ENCODE data around the gene PDLIM7. TPM values are rescaled to one million over a fixed set of nuclear protein-coding genes. Genes with fewer than 3 reads are reported as not detected.

Gene PDLIM7
- total RNA-seq, 1 donor from 2014 or later = 38.7 TPM

DNA sequence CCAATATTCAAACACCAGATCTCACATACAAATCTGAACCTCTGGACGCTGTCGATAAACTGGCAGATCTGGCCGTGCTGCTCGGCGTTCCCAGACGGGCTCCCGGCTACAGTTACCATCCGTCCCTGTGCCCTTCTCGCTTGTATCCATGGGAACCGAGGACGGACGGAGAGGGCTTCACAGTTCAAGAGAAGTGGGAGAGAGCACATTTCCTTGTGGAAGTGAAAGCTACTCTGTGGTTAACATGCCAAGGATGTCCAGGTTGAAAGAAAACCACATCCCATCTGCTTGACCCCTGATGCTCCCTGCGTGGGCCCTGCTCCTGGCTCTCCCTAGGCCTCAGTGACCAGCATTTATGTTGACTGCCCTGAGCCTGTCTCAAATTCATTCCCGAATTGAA is 17.6 kb downstream of the PDLIM7 start:
- Histone ChIP-seq H3K9me3 (ENCODE audit: low read depth) (no peaks in the 10 kb centered on the region), H3K27me3 (no peaks in the 10 kb centered on the region), H3K27ac (peak overlapping the region; percentile 53), H2AFZ (replicated peaks) (no peak overlapping the region), H4K20me1 (ENCODE audit: low read depth) (peaks cover 9% of the 10 kb centered on the region), H3K79me2 (ENCODE audit: low read depth) (no peaks in the 10 kb centered on the region), H3K9ac (no peak overlapping the region), H3K4me2 (no peak overlapping the region), H3K36me3 (no peaks in the 10 kb centered on the region), H3K4me1 (no peaks in the 10 kb centered on the region), H3K4me3 (no peak overlapping the region), H3F3A (ENCODE audit: low read depth) (peaks cover 20% of the 10 kb centered on the region)
- no peak overlapping the region for H3K4me3 Mint-ChIP-seq
- peaks cover 20% of the 10 kb centered on the region for H3K36me3 Mint-ChIP-seq
- DNase-seq (ENCODE audit: low spot score) = no peak
- peaks cover 40% of the 10 kb centered on the region for H3K4me1 Mint-ChIP-seq
- H3K27me3 Mint-ChIP-seq (ENCODE audit: insufficient read depth, low read depth) = peaks cover 10% of the 10 kb centered on the region
- peak overlapping the region; percentile 89 for H3K27ac Mint-ChIP-seq
- no peak for TF ChIP-seq EZH2phosphoT487 (IDR thresholded peaks at IDR 0.05)
- TF ChIP-seq, protein P1, sequence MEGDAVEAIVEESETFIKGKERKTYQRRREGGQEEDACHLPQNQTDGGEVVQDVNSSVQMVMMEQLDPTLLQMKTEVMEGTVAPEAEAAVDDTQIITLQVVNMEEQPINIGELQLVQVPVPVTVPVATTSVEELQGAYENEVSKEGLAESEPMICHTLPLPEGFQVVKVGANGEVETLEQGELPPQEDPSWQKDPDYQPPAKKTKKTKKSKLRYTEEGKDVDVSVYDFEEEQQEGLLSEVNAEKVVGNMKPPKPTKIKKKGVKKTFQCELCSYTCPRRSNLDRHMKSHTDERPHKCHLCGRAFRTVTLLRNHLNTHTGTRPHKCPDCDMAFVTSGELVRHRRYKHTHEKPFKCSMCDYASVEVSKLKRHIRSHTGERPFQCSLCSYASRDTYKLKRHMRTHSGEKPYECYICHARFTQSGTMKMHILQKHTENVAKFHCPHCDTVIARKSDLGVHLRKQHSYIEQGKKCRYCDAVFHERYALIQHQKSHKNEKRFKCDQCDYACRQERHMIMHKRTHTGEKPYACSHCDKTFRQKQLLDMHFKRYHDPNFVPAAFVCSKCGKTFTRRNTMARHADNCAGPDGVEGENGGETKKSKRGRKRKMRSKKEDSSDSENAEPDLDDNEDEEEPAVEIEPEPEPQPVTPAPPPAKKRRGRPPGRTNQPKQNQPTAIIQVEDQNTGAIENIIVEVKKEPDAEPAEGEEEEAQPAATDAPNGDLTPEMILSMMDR (IDR thresholded peaks at IDR 0.05) = no peak
- TF ChIP-seq EZH2 (IDR thresholded peaks at IDR 0.05) = no peak
- no peaks in the 10 kb centered on the region for H3K9me3 Mint-ChIP-seq

DNA sequence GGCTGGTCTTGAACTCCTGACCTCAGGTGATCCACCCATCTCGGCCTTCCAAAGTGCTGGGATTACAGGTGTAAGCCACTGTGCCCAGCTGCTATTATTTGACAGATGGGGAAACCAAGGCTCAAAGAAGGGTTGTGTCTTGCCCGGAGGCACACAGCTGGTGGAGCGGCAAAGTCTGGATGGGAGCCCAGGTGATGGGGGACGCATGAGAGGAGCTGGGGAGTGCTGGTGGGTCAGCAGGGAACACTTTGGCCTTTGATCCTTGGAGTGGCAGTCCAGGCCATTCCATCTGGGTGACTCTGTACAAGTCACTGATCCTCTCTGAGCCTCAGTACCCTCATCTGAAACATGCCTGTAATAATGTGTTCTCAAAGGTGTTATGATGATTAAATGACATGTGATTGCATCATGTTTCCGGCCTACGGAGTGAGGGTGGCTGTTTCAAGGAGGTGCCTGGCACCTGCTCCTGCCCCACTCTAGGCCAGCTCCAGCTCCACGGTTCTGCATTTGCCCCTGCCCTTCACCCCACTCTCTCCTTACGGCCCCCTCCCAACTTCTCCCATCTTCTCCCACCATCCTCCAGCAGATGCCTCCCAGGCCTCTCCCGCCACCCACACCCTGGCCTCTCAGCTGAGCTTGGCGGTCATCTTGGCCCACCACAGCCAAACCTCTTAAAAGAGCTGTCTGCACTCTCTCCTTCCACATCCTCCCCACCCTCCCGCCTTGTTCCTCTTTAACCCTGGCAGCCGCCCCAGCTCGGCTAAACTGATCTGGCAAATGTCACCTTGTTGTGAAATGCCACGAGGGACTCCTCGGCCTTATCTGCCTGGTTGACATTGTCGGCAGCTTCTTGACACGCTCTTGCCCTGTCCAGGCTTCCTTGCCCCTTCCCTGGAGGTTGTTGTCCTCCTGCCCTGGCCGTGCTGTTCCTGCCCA is 18.4 kb downstream of the PDLIM7 start:
- Mint-ChIP-seq H3K27ac (peak overlapping the region; percentile 89), H3K27me3 (ENCODE audit: insufficient read depth, low read depth) (peaks cover 13% of the 10 kb centered on the region), H3K4me1 (peaks cover 42% of the 10 kb centered on the region), H3K36me3 (peaks cover 13% of the 10 kb centered on the region), H3K4me3 (no peak overlapping the region), H3K9me3 (no peaks in the 10 kb centered on the region)
- Histone ChIP-seq H3K4me1 (peaks cover 4% of the 10 kb centered on the region), H3K9ac (no peak overlapping the region), H3K4me3 (no peak overlapping the region), H3K27me3 (no peaks in the 10 kb centered on the region), H2AFZ (replicated peaks) (no peak overlapping the region), H3K9me3 (ENCODE audit: low read depth) (no peaks in the 10 kb centered on the region), H3F3A (ENCODE audit: low read depth) (peaks cover 28% of the 10 kb centered on the region), H3K36me3 (no peaks in the 10 kb centered on the region), H3K27ac (peak overlapping the region; percentile 53), H3K4me2 (no peak overlapping the region), H3K79me2 (ENCODE audit: low read depth) (no peaks in the 10 kb centered on the region), H4K20me1 (ENCODE audit: low read depth) (peaks cover 9% of the 10 kb centered on the region)
- DNase-seq (ENCODE audit: low spot score) = no peak
- TF ChIP-seq, protein P1 (IDR thresholded peaks at IDR 0.05) = no peak
- no peak for TF ChIP-seq EZH2phosphoT487 (IDR thresholded peaks at IDR 0.05)

DNA sequence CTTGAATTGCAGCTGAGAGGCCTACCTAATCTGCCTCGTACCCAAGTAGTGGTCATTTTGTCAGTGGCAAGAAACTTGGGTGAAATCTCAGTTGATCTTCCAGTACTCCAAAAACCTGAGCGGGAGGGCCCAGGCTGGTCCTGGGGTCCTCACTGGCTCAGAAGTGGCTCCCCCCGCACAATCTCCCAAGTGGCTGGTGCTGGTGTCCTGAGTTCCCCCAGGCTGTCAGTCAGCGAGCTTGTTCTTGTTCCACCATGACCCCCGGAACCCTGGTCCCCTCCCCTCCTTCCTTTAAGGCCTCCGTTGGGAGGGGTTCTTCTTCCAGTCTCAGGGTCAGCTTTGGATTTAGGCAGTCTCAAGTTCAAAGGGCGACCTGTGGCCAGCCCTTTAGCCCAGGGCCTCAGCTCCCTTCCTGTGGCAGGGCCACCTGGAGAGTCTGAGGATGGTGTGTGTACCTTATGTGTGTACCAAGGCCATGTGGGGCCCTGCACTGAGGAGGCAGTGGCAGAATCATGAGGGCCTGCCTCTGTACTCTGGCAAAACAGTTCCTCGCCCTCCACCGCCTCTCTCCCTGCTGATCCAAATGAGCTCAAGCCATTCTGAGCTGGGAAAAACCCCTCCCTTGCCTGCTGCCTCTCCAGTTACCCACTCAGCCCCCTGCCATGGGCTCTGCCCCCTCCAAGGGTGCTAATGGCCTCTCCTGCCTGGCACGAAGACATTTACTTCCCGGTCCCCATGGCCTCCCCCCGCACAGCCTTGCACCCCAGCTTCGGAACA is 19.5 kb downstream of the PDLIM7 start:
- Histone ChIP-seq H3K27me3 (no peaks in the 10 kb centered on the region), H4K20me1 (ENCODE audit: low read depth) (peaks cover 9% of the 10 kb centered on the region), H2AFZ (replicated peaks) (no peak overlapping the region), H3K4me1 (peaks cover 6% of the 10 kb centered on the region), H3K4me3 (no peak overlapping the region), H3K36me3 (no peaks in the 10 kb centered on the region), H3K79me2 (ENCODE audit: low read depth) (peaks cover under 1% of the 10 kb centered on the region), H3K4me2 (no peak overlapping the region), H3K9ac (no peak overlapping the region), H3K27ac (no peak overlapping the region), H3F3A (ENCODE audit: low read depth) (peaks cover 30% of the 10 kb centered on the region), H3K9me3 (ENCODE audit: low read depth) (no peaks in the 10 kb centered on the region)
- Mint-ChIP-seq H3K27ac (no peak overlapping the region), H3K36me3 (peaks cover 10% of the 10 kb centered on the region), H3K4me1 (peaks cover 44% of the 10 kb centered on the region), H3K27me3 (ENCODE audit: insufficient read depth, low read depth) (peaks cover 13% of the 10 kb centered on the region), H3K4me3 (no peak overlapping the region), H3K9me3 (no peaks in the 10 kb centered on the region)
- no peak for TF ChIP-seq EZH2phosphoT487 (IDR thresholded peaks at IDR 0.05)
- DNase-seq (ENCODE audit: low spot score) = no peak
